GM19328 (cell line): ENCODE data around the gene TRIM52.

Source experiments
- ATAC-seq: cut with Tn5 transposase; IDR thresholded peaks from one replicate; pipeline ENCODE4 v1.9.1; 2021; ENCODE audit warnings: mild to moderate bottlenecking, moderate library complexity; ENCODE audit not compliant: unreplicated experiment

TRIM52 gene

DNA sequence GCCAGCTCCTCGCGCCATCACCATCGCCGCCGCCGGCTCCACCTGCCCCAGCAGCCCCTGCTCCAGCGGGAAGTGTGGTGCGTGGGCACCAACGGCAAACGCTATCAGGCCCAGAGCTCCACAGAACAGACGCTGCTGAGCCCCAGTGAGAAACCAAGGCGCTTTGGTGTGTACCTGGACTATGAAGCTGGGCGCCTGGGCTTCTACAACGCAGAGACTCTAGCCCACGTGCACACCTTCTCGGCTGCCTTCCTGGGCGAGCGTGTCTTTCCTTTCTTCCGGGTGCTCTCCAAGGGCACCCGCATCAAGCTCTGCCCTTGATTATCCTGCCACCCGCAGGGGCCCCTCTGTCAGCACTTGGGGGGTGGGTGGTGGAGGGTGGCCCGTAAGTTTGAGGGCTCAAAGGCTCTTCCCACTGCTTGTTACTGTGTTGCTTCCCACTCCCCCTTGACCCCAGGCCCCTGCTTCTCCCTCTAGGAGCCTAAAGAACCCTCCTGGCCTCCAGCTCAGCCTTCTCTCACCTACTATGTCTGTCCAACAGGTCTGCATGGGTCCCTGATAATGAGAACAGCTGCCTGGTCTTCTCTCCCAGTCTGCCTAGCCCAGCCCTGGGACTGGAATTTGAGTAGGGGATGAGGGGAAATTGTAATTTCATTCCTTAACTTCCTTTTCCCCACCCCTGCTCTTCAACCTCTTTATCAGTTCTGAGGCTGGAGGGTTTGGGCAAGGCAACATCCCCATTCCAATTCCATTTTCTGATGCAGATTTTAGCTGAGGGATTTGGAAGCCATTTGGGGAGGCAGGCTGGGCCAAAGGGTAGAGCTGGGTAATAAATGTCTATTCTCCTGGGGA is 26.3 kb downstream of the TRIM52 start:
- ATAC-seq = no peak

DNA sequence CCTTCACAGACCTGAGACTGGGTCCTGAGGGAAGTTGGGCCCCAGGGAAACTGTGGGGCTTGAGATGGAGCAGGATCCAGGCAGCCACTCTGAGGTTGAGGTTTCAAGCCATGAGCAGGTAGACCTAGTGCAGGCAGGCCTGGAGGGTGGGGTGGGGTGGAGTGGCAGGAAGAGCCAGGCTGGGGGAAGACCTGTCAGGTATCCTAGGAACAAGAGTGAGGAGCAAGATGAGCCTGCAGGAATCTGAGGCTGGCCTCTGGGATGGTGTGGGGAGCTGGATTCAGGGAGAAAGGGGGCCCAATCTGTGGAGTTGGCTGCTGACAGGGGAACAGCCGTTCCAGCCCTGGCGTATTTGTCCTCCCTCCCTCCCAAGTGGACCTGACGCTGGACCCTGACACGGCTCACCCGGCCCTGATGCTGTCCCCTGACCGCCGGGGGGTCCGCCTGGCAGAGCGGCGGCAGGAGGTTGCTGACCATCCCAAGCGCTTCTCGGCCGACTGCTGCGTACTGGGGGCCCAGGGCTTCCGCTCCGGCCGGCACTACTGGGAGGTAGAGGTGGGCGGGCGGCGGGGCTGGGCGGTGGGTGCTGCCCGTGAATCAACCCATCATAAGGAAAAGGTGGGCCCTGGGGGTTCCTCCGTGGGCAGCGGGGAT is 27.0 kb downstream of the TRIM52 start:
- no peak for ATAC-seq

DNA sequence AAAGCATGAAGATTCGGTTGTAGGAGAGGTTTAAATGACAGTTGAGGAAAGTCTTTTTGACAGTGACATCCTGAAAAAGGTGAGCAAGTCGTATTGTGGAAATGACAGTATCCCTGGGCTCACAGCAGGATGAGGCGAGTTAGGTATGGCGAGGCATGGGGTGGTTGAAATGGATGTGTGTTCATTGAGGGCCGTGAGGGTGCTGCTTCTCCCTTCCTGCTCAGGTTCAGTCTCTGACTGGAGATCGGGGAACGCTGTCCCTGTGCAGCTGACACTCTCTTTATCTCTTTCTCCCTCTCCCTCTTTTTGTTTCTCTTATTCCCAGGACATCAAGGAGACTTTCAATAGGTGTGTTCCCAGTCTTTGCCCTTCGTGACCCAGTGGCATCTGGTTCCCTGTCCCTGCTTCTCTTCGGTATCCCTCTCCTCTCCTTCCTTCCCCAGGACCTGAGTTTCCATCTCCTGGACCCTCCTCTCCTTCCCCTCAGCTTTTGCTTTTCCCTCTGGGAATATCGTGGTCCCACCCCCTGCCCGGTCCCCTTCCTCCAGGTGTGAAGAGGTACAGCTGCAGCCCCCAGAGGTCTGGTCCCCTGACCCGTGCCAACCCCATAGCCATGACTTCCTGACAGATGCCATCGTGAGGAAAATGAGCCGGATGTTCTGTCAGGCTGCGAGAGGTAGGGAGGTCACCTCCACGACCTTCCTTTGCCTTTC is 27.7 kb downstream of the TRIM52 start:
- no peak for ATAC-seq

DNA sequence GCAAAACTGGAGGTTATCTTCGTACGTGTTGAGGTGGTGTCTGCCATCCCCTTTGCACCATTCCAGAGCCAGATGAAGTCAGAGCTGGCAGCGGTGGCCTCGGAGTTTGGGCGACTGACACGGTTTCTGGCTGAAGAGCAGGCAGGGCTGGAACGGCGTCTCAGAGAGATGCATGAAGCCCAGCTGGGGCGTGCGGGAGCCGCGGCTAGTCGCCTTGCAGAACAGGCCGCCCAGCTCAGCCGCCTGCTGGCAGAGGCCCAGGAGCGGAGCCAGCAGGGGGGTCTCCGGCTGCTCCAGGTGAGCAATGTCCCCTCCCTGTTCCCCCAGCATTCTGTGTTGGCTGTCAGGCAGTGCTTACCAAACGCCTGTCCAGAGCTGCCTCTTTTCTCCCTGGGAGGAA is 28.4 kb downstream of the TRIM52 start:
- no peak for ATAC-seq

DNA sequence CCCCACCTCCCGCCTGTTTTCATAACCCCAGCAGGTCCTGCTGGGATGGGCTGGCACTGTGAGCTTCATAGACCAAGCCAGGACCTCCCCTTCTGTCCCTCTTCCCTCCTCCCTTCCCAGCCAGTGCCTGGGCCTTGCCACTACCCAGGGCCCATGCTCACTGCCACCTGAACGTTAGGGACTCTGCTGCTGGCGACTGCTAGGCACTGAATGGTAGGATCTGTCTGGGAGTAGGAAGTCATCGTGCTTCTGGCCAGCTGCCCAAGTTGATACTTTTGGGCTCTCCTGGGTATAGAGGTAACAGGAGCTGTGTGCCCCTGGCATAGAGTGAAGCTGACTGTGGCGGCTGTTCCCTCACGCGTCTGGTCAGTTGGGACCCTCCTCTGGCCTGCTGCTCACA is 29.5 kb downstream of the TRIM52 start:
- ATAC-seq = no peak

DNA sequence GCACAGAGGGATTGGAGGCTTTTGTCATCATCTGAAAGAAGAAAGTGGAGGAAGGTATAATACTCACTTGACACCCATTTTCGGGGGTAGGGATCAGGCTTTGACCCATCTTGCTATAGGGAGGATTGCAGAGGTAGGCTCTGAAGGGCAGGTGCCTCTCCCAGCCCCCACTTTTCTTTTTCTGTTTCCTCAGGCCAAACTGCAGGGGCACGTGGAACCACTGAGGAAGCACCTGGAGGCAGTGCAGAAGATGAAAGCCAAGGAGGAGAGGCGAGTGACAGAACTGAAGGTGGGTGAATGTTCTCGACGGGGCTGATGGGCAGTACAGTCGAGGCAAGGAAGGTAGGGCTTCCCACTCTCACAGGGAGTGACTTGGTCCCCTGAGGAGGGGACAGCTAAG is 30.4 kb downstream of the TRIM52 start:
- no peak for ATAC-seq

DNA sequence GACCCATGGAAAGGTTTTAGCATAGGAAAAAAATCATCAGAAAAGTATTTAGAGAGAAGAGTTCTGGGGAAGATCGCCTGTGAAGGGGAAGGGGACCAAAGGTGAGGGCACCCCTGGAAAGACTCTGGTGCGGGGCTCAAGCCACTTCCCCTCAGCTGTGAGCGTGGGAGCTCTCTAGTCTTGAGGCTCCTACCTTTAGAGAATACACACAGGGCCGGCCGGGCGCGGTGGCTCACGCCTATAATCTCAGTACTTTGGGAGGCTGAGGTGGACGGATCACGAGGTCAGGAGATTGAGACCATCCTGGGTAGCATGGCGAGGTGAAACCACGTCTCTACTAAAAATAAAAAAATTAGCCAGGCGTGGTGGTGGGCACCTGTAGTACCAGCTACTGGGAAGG is 30.9 kb downstream of the TRIM52 start:
- no peak for ATAC-seq

DNA sequence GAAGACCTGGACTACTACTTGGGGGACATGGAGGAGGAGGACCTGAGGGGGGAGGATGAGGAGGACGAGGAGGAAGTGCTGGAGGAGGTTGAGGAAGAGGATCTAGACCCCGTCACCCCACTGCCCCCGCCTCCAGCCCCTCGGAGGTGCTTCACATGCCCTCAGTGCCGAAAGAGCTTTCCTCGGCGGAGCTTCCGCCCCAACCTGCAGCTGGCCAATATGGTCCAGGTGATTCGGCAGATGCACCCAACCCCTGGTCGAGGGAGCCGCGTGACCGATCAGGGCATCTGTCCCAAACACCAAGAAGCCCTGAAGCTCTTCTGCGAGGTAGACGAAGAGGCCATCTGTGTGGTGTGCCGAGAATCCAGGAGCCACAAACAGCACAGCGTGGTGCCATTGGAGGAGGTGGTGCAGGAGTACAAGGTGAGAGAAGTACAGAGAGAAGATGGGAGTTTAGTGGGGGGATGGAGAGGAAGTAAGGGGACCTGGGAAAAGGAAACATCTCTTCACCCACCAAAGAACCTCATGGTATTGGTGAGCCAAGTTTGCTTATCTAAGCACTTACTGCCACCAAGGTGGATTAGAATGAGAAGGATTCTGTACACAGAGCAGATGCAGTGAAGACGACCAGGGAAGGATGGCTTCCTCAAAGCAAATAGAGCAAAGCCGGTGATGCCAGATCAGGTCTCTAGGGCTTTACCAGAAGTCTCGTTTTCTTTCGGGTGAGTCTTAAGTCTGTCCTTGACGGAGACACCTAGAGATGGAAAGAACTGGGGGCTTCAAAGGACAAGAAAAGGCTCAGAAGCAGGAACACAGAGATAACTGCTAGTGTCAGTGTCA is 36.3 kb downstream of the TRIM52 start:
- no peak for ATAC-seq

DNA sequence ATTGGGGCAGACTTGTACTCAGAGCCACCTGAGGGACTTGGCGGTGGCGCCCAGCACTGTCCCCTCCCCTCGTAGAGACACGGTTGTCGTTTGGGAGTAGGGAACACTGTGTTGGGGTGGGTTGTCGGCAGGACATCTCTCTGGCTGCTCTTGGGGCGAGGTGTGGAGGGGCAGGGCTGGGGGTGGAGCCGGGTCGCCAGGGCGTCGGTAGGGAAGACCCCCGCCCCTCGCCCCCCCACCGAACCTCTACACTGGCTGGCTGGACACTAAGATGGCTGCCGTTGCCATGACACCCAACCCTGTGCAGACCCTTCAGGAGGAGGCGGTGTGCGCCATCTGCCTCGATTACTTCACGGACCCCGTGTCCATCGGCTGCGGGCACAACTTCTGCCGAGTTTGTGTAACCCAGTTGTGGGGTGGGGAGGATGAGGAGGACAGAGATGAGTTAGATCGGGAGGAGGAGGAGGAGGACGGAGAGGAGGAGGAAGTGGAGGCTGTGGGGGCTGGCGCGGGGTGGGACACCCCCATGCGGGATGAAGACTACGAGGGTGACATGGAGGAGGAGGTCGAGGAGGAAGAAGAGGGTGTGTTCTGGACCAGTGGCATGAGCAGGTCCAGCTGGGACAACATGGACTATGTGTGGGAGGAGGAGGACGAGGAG is 37.1 kb downstream of the TRIM52 start:
- no peak for ATAC-seq

DNA sequence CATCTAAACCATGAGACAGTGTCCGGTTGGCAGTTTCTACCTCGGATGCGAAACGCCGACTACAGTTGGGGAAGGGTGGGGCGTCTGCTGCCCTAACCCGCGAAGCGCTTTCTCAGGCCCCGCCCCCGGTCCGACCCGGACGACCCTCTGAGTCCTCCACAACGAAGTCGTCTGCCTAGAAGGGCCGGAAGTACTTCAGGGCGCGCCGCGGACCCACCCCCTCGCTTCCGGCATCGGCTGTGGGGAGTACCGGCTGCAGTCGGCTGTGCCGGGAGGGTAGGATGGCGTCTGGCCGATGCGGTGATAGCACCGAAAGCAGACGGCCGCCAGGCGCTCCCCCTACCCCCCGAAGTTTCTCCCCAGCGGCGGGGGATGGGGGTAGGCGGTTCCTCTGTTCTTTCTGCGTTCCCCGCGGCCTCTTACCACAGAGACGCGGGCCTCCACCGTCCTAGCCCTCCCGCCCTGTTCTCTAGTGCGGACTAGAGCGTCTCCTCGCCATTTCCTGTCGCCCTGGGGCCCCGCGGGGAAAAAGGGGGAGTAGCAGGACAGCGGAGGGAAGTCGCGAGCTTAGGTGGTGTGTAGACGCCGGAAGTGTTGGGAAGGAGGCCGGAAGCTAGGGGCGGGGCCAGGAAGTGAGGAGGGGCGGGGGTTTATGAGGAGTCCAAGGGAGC is 37.8 kb downstream of the TRIM52 start, which contains the start of gene TRIM41:
Gene TRIM41 (plus strand): TSS at position 224 of the 671 bp plus-strand sequence. CDS start 719 bp downstream, outside the sequence.
- ATAC-seq = peak; percentile 62

DNA sequence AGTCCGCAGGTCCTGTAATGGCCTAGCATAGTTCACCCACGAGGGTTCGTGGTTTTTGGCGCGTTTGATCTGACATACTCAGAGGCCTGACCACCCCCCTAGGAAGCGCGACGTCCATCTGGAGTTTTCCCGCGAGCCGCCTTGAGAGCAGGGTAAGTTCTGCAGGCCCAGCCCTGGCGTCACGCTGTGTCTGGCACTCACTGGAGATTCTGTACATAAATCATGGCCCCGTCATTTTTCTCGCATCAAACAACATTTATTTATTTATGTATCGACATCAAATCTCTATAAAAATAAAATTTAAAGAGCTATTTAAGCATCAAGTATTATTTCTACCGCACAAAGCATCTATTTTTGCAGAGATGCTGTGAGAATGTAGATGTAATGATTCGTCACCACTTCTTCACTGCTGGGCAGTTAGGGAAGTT is 38.3 kb downstream of the TRIM52 start:
- no peak for ATAC-seq

DNA sequence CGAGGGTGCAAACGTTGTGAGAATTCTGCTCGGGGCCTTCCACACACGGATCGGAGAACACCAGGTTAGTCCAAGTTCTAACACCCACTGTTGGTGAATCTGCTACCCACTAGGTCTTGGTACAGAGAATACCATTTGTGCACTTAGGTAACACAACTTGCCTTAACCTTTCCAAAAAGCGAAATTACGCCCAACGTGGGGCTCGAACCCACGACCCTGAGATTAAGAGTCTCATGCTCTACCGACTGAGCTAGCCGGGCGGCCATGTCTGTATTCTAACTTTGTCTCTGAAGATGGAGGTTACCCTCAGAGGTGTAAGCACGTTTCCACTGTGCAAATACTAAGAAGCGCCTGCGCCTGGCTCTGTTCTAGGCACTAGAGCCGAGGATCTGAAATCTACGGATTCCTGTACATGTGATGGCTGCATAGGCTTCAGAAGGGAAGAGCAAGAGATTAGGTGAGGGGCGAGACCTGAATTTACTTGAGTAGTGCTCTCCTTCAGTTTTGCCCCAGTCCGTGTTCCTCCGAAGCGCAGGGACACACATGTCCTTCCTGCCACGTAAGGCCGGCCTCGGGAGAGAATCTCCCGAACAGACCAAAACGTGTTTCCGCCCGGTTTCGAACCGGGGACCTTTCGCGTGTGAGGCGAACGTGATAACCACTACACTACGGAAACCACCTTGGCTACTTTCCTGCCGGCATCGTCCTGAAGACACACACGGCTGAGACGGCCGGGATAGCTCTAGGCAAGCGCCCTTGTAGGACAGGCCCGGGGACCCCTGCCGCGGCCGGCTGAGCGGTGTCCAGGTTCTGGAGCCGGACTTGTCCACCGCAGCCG is 38.9 kb downstream of the TRIM52 start:
- peak; percentile 33 for ATAC-seq

DNA sequence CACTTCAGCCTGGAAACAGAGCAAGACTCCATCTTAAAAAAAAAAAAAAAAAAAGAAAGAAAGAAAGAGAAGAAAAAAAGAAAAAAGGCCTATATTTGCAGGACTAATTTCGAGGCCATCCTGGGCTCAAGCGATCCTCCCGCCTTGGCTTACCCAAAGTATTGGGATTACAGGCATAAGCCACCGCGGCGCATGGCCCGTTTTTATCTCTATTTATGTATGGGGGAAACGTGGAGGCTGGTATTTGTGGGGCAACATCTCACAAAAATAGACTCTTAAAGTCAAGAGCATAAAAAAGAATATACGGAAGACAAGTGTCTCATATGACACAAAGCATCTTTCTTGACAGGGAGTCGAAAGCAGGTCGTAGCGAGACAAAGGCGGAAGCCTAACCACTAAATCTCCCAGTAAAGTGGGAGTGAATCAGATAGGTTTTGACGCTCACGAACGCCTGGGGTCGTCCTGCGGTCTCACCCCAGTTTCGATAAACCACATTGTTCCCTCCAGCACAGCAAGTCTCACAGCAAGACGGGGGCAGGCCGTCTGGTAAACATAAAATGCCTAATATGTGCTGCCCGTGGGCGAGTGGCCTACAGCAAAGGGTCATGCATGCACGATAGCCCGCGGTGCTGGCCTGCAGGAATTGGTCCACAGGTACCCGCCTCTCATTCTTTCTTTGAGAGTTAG is 39.7 kb downstream of the TRIM52 start:
- no peak for ATAC-seq

DNA sequence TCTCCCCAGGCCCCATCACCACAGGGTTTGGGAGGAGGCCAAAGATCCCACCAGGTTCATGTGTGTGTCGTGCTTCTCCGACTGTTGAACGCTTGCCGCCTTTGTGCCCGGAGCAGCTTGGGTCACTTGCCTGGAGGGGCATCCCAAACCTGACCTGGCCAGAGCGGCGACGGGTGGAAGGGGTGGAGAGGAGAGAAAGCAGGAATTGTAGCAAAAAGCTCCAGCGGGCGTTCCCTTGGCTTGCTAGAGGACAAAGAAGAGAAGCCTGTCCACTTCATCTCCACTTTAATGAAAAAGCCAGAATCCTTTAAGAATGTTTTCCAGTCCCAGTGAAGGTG is 40.8 kb downstream of the TRIM52 start:
- ATAC-seq = no peak

DNA sequence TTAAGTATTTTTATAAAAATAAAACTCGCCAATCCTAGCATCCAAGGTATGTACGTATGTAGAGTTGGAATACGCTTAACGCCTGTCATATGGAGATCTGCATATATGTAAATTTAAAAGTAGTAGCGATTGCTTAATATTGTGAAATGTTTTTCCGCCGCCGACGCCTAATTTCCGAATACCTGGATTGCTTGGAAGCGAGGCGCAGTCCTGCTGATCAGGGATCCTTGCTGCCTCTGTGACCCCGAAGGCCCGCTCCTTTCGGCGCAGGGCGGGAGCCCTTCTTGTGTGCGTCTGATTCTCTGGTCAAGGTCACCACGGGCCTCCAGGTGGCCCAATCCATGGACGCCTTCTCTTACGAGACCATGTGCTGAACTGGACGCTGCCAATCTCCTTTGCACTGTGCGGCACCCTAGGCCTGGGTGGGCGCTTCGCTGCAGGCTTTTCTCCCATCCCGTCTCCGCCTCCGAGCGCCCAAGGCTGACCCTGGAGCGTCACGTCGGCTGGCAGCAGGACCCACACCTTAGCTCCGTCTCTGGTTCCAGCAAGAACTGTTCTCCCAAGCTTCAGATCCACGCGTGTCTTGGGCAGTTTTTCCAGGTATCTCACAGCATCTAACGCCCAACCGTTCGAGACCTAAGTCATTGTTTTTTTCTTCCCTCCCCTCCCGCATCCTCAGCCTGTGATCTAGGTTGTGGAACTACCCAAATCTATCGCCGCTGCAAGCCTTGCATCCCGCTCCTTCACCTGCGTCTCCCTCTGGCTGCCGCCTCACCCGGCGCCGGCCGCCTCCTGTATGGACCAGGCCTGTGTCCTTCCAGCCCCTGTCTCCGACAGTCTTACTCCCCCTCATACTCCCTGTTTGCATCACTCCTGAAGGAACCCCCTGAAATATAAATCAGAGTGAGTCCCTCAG is 41.4 kb downstream of the TRIM52 start:
- no peak for ATAC-seq

DNA sequence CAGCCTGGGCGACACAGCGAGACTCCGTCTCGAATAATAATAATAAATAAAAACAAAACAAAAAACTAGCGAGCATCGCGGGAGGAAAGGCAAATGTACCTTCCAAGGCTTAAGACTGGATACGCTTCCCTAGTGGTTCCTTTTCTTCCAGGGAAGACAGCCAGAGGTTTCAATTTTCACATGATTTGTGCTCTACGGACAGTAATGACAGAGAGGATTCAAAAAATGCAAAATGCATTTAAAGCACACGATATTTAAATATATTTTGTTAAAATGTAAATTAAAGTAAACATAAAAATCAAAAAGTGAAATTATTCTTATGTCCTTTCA is 42.2 kb downstream of the TRIM52 start:
- no peak for ATAC-seq

DNA sequence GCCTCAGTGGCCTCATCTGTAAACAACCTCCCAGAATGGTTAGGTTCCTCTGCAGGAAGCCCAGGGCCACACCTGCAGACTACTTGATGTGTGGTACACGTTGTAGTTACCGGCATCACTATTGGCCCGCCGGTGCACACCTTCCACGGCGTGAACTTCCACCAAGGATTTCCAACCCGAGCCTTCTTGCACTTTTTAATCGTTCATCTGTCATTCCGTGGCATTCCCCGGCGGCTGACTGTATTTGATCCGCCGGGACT is 43.2 kb downstream of the TRIM52 start:
- no peak for ATAC-seq
